ENCODE results near the gene ESRRA. TPM values are rescaled to one million over a fixed set of nuclear protein-coding genes. Genes with fewer than 3 reads are reported as not detected.

The ESRRA gene
- total and polyA plus RNA-seq, 2 of the 8 experiments (the other 6 are each of a cell fraction or from before 2014, with no cell fraction given): 18.2 to 37.0 TPM

DNA sequence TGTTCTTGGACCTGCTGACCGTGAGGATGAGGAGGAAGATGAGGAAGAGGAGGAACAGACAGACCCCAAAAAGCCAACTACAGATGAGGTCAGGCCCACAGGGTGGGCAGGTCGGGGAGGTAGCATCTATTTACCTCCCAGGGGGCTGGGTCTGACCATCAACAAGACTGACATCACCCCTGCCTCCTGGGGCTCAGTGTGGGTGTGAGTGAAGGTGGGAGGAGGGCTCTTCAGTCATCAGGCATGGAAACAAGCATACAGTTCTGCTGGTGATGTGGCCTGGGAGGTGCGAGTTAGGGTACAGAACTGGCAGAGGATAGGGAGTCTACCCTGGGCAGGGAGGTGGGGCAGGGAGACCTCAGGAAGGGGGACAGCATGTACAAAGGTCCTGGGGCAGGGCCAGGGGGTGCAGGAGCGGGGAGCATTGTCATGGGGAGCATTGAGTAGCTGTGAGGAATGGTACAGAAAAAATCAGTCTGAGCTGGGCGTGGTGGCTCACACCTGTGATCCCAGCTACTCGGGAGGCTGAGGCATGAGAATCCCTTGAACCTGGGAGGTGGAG lies 45.1 kb upstream of the ESRRA start:
- no peak overlapping the region for H2BK15ac ChIP-seq (ENCODE audit: low read length)
- H3K4ac ChIP-seq (replicated peaks; ENCODE audit: insufficient read length, low read depth, low read length): no peak overlapping the region
- H2BK12ac ChIP-seq (ENCODE audit: low read depth, low read length): no peak overlapping the region
- CTCF ChIA-PET (ENCODE audit: partially characterized antibody): interaction anchor here (0.9 to 1.9 kb wide), 3 partner anchors 12 to 85 kb away, joined by 3 to 8 read pairs (median 5); partner anchors contain the start of gene FERMT3
- H3K23me2 ChIP-seq (ENCODE audit: low read depth, low read length): no peaks in the 10 kb centered on the region
- H3K9me3 ChIP-seq (ENCODE audit: insufficient read depth in 2 of 2, low read depth in 1 of 2, low read length in 1 of 2): no peaks in the 10 kb centered on the region
- no peak overlapping the region for H2AFZ ChIP-seq (ENCODE audit: low read length)
- peaks cover 20 to 83% (median 41%) of the 10 kb centered on the region in 4 experiments for H3K36me3 ChIP-seq (ENCODE audit: control insufficient read depth in 2 of 4, insufficient read depth in 4 of 4, low read length in 3 of 4)
- H3K4me3 ChIP-seq (ENCODE audit: extremely low read depth in 1 of 4, insufficient read depth in 2 of 4, low read depth in 3 of 4, low read length in 4 of 4): no peak overlapping the region
- no peak overlapping the region for H2AK5ac ChIP-seq (ENCODE audit: low read depth, low read length)
- H4K91ac ChIP-seq (replicated peaks; ENCODE audit: insufficient read length, low read length): no peak overlapping the region
- H3K23ac ChIP-seq (ENCODE audit: insufficient read length): no peak overlapping the region
- no peaks in the 10 kb centered on the region for H3K27me3 ChIP-seq (replicated peaks in 1 of 4; ENCODE audit: control insufficient read depth in 3 of 4, extremely low read depth in 1 of 4, insufficient read depth in 3 of 4, low read length in 3 of 4)
- no peak overlapping the region for H4K8ac ChIP-seq (ENCODE audit: extremely low read depth, insufficient read depth, low read length)
- no peak overlapping the region for H3K27ac ChIP-seq (ENCODE audit: low read depth, low read length)
- TF ChIP-seq CREB1 (IDR thresholded peaks at IDR 0.05): no peak
- no peak for TF ChIP-seq RFX5 (IDR thresholded peaks at IDR 0.05; ENCODE audit: borderline replicate concordance, low read depth, low read length)
- TF ChIP-seq, protein P1, sequence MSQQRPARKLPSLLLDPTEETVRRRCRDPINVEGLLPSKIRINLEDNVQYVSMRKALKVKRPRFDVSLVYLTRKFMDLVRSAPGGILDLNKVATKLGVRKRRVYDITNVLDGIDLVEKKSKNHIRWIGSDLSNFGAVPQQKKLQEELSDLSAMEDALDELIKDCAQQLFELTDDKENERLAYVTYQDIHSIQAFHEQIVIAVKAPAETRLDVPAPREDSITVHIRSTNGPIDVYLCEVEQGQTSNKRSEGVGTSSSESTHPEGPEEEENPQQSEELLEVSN (IDR thresholded peaks at IDR 0.05): no peak
- no peak for TF ChIP-seq SIN3A (conservative IDR thresholded peaks at IDR 0.05 in 1 of 2, IDR thresholded peaks at IDR 0.05 in 1 of 2; ENCODE audit: low read depth in 1 of 2, low read length in 2 of 2)
- no peak for TF ChIP-seq JUN (IDR thresholded peaks at IDR 0.05; ENCODE audit: low read depth, low read length)
- TF ChIP-seq SUZ12 (IDR thresholded peaks at IDR 0.05; ENCODE audit: low read length): no peak
- TF ChIP-seq YY1 (IDR thresholded peaks at IDR 0.05; ENCODE audit: low read depth, low read length): no peak
- TF ChIP-seq SP1 (IDR thresholded peaks at IDR 0.05; ENCODE audit: low read depth, low read length): no peak
- H3K4me2 ChIP-seq (ENCODE audit: insufficient read depth in 1 of 2, low read depth in 2 of 2, low read length in 2 of 2): no peak overlapping the region
- no peak overlapping the region for H3K18ac ChIP-seq (ENCODE audit: extremely low read depth, low read length)
- no peak overlapping the region for H2BK5ac ChIP-seq (ENCODE audit: low read depth, low read length)
- H3K56ac ChIP-seq (replicated peaks; ENCODE audit: insufficient read length, low read depth, low read length): no peak overlapping the region
- H4K5ac ChIP-seq (ENCODE audit: insufficient read length, low read depth, low read length): no peak overlapping the region
- POLR2A ChIA-PET (ENCODE audit: partially characterized antibody): interaction anchor here (1.2 to 7.1 kb wide), 2 partner anchors 7 to 12 kb away, joined by 3 to 101 read pairs; no protein-coding TSS in a partner anchor
- no peak overlapping the region for H3K9ac ChIP-seq (replicated peaks in 1 of 4; ENCODE audit: extremely low read depth in 1 of 4, low read depth in 3 of 4, low read length in 3 of 4)
- no peak overlapping the region for H3K14ac ChIP-seq (ENCODE audit: insufficient read length)
- H4K20me1 ChIP-seq (replicated peaks in 1 of 2; ENCODE audit: control insufficient read depth in 1 of 2, insufficient read depth in 2 of 2, low read length in 2 of 2): peaks cover 8 to 24% of the 10 kb centered on the region in 2 experiments
- H3K79me2 ChIP-seq (ENCODE audit: control insufficient read depth in 1 of 2, insufficient read depth in 2 of 2, low read length in 2 of 2): no peaks in the 10 kb centered on the region
- FAIRE-seq: no peak
- no peaks in the 10 kb centered on the region for H3K79me1 ChIP-seq (ENCODE audit: low read depth, low read length)
- DNase-seq (ENCODE audit: low read depth in 1 of 2, low spot score in 2 of 2): no peak
- no peaks in the 10 kb centered on the region; a peak in 3 of 7 replicates for H3K4me1 ChIP-seq (replicated peaks in 1 of 4; ENCODE audit: control insufficient read depth in 3 of 4, insufficient read depth in 4 of 4, low read length in 3 of 4)
- 94% methylated on average over 6 of the region's 6 CpGs; no CpG with 5 or more reads in 1 of the 2 experiments for WGBS, 2 experiments (ENCODE audit: extremely low coverage in 1 of 2, insufficient coverage in 1 of 2, insufficient read length in 1 of 2, insufficient replicate concordance in 2 of 2, low coverage in 1 of 2, low lambda C conversion rate in 2 of 2, missing lambda C conversion rate in 1 of 2)
- no peak overlapping the region for H2BK120ac ChIP-seq (replicated peaks; ENCODE audit: low read depth, low read length)
- no peak overlapping the region for H2BK20ac ChIP-seq (ENCODE audit: low read length)
